ENCODE results near the gene SYNGR3.
A peak's percentile ranks its signal among the peaks of the same experiment; 100 is the strongest.

The SYNGR3 gene

DNA sequence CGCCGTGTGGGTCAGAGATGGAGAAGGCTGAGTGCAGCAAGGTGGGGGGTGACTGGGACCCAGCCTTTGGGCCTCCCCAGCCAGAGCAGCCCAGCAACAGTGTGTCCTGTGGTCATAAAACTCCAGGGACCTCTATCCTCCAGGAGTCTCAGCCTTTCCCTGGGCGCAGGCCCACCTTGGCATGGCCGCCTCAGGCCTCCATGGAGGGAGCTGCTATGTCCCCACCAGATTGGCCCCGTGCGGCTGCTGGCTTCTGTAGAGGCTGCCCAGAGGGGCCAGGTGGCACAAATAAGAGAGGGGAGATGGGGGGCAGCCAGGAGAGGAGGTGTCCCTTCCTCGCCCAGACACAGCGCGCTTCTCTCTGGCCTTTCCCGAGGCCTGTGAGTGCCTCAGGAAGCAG is 2.6 kb upstream of the SYNGR3 start:
- no peak for DNase-seq (ENCODE audit: low read depth, low spot score)
- H3K4me3 ChIP-seq (ENCODE audit: low read length) = no peak overlapping the region

- no peak overlapping the region for H3K4me3 ChIP-seq (ENCODE audit: low read length)
- DNase-seq (ENCODE audit: low read depth, low spot score) = no peak
These were observed 256 bp downstream of the SYNGR3 start for GRCh38 chr16:1990101-1990350.

- DNase-seq (ENCODE audit: low read depth, low spot score) = no peak
- H3K4me3 ChIP-seq (ENCODE audit: low read length) = no peak overlapping the region
These were observed 773 bp downstream of the SYNGR3 start for GRCh38 chr16:1990351-1991134.

GRCh38 chr16:1991135-1991551 is 1.4 kb downstream of the SYNGR3 start:
- H3K4me3 ChIP-seq (ENCODE audit: low read length) = no peak overlapping the region
- no peak for DNase-seq (ENCODE audit: low read depth, low spot score)

DNA sequence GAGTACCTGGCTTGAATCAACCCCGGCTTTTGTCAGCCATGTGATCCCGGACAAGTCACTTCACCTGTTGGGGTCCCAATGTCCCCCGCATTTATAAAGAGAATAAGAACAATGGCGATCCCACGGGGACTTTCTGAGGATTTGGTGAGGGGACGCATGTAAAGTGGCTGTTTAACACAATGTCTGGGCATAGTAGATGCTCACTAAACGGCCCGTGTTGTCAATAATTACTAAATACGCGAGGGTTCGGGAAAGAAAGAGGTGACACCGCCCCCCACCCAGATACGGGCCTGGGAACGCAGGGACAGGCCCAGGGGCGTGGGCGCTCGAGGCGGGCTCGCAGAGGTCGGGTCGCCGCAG is 1.8 kb downstream of the SYNGR3 start:
- peak overlapping the region; percentile 29; the same call in 1 of the 2 replicates for H3K4me3 ChIP-seq (ENCODE audit: low read length)
- DNase-seq (ENCODE audit: low read depth, low spot score) = no peak

- DNase-seq (ENCODE audit: low read depth, low spot score) = peak; percentile 78
- peak overlapping the region; percentile 29 for H3K4me3 ChIP-seq (ENCODE audit: low read length)
These were observed 2.4 kb downstream of the SYNGR3 start for GRCh38 chr16:1991948-1992703.

DNA sequence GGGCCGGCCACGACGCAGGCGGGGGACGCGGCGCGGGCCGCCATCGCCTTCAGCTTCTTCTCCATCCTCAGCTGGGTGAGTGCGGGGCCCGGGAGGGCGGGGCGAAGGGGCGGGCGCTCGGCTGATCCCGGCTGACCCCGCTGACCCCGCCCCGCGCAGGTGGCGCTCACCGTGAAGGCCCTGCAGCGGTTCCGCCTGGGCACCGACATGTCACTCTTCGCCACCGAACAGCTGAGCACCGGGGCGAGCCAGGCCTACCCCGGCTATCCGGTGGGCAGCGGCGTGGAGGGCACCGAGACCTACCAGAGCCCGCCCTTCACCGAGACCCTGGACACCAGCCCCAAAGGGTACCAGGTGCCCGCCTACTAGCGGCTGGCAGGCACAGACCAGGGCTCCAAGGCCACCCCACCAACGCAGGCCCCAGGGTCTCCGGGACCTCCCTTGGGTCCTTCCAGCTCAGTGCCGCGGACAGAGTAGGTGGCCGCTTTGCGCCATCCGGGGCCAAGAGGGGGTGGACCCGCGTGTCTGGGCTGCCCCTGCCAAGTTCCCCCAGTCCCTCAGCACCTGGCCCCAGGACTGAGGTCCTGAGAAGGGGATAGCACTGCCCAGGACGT is 3.0 kb downstream of the SYNGR3 start:
- H3K4me3 ChIP-seq (ENCODE audit: low read length) = no peak overlapping the region

DNA sequence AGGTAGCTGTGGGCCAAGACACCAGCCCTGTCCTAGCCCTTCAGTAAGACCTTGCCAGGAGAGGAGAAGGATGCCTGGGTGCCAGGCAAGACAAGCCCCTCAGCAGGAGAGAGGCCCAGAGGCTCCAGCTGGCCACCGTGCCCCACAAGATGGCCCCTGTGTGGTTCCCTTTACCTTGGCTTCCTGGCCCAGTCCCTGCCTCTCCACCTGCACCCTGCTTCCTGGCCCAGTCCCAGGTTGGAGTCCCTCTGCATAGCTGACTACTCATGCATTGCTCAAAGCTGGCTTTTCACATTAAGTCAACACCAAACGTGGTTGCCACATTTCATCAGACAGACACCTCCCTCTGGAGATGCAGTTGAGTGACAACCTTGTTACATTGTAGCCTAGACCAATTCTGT is 4.0 kb downstream of the SYNGR3 start:
- H3K4me3 ChIP-seq (ENCODE audit: low read length) = no peak overlapping the region
- no peak for DNase-seq (ENCODE audit: low read depth, low spot score)

More for the DNA sequence above, 3.0 kb downstream of the SYNGR3 start:
- no peak for DNase-seq (ENCODE audit: low read depth, low spot score)

GRCh38 chr16:1997494-1998359 is 8.0 kb downstream of the SYNGR3 start:
- no peak for DNase-seq (ENCODE audit: low read depth, low spot score)
- no peak overlapping the region for H3K4me3 ChIP-seq (ENCODE audit: low read length)

GRCh38 chr16:1998360-1998835 is 8.6 kb downstream of the SYNGR3 start:
- H3K4me3 ChIP-seq (ENCODE audit: low read length) = no peak overlapping the region
- DNase-seq (ENCODE audit: low read depth, low spot score) = no peak

- no peak for DNase-seq (ENCODE audit: low read depth, low spot score)
- no peak overlapping the region for H3K4me3 ChIP-seq (ENCODE audit: low read length)
These were observed 9.4 kb downstream of the SYNGR3 start for GRCh38 chr16:1998852-1999801.

DNA sequence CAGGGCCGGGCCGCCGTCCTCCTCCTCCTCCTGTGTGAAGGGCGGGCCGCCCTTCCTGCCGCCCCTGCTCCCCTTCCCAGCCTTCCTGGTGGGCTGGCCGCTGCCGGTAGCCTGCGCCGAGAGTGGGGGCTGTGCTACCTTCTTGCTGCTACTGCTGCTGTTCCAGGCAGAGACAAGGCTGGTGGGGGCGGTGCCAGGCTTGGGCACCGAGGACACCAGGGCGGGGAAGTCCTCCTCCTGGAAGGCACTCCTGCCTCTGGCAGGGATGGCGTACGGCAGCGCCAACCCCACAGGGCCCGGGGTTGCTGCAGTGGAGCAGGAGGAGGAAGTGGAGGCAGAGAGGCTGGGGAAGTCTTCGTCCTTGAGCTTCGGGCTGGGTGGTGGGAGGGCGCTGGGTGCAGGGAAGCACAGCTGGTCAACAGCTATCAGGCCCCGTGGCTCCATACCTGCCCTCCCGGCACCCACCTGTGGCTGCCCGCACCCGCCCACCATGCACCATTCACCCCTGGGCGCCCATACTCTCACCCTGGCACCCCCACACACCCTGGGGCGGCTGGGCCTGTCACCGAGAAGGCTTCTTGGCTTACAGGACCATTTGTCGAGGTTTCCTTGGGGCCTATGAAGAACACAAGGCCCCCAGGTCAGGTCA is 10.2 kb downstream of the SYNGR3 start:
- DNase-seq (ENCODE audit: low read depth, low spot score) = no peak
- no peak overlapping the region for H3K4me3 ChIP-seq (ENCODE audit: low read length)

DNA sequence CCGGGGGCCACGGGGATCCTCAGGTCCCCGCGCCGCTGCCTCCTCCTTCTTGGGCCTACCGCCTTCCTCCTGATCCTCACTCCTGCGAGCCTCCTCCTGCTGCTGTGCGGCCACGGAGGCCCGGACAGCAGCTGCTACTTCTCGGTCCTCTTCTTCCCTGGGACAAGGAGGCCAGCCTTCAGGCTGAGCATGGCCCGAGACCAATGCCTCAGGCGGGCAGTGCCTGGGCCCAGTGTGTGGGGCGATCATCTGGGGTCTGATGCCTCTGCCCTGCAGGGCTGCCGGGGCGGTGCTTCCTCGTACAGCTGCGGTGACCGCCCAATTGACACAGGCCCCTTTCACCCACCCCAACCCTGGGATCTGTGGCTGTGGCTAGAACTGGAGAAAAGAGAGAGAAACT is 11.3 kb downstream of the SYNGR3 start:
- no peak overlapping the region for H3K4me3 ChIP-seq (ENCODE audit: low read length)
- DNase-seq (ENCODE audit: low read depth, low spot score) = no peak

DNA sequence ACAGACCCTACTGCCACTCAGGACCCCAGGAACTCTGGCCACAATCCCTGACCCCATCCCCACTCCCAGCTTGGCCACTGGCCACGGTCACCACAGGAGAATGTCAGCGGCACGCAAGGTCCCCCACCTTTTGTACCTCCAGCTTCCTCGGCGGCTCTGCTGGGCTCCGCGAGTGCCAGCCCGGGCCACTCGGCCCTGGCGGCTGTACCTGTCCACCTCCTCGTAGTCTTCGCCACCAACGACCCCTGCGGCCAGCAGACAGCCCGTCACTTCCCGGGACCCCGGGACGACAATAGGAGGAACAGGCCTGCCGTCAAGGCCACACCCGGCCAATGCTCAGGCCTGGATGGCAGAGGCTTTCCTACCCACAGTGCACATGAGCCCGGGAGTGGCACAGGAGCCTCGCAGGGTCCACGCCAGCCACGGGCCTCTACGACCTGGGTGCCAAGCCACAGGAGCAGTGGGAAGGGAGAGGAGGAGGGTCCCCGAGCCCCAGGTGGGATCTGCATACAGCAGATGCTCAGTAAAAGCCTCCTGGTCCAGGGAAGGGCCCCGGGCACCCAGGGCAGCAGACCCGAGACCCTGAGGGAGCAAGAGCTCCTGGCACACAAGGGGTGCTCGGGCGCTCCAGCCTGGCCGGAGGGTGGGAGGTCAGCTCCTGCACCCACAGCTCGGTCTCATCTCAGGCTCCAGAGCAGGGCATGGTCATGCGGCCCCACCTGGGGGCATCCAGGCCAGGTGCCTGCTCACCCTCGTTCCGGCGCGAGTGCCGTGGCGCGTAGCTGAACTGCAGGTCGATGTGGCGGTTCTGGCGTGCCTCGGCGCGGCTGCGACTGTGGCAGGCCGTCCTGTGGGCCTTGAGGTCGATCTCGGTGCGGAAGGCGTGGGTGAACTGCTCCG is 11.9 kb downstream of the SYNGR3 start:
- no peak for DNase-seq (ENCODE audit: low read depth, low spot score)
- no peak overlapping the region for H3K4me3 ChIP-seq (ENCODE audit: low read length)

GRCh38 chr16:2002406-2003230 is 12.8 kb downstream of the SYNGR3 start:
- no peak overlapping the region for H3K4me3 ChIP-seq (ENCODE audit: low read length)
- no peak for DNase-seq (ENCODE audit: low read depth, low spot score)

GRCh38 chr16:2003231-2003826 is 13.6 kb downstream of the SYNGR3 start:
- DNase-seq (ENCODE audit: low read depth, low spot score) = no peak
- H3K4me3 ChIP-seq (ENCODE audit: low read length) = no peak overlapping the region

All from Jurkat, Clone E6-1 (cell line).